HUES64 (cell line): ENCODE data around the gene HOXD8.

Source experiments
- H3K27ac ChIP-seq: 2 replicates; pipeline ENCODE4 v1.7.0; 2013; ENCODE audit warnings: low read depth, low read length, inconsistent platforms
- H3K27me3 ChIP-seq: 2 replicates; pipeline ENCODE4 v1.6.1; 2013; ENCODE audit warnings: mild to moderate bottlenecking, low read length; ENCODE audit not compliant: insufficient read depth
- H3K36me3 ChIP-seq: 2 replicates; pipeline ENCODE4 v1.6.1; 2013; ENCODE audit warnings: mild to moderate bottlenecking, low read length; ENCODE audit not compliant: insufficient read depth
- H3K4me1 ChIP-seq: 2 replicates; pipeline ENCODE4 v1.6.1; 2013; ENCODE audit warnings: mild to moderate bottlenecking, low read length, moderate library complexity; ENCODE audit not compliant: insufficient read depth
- H3K4me3 ChIP-seq: 2 replicates; pipeline ENCODE4 v1.5.1; 2013; ENCODE audit warnings: mild to moderate bottlenecking, low read length, moderate library complexity
- H3K9ac ChIP-seq: 2 replicates; pipeline ENCODE4 v1.6.1; 2013; ENCODE audit warnings: mild to moderate bottlenecking, low read depth, low read length
- H3K9me3 ChIP-seq: 2 replicates; pipeline ENCODE4 v1.6.1; 2013; ENCODE audit warnings: low read depth, low read length; ENCODE audit not compliant: insufficient read depth
- WGBS: fragments of 150-250, 120-280 bp; methylation state at CpG from one replicate; pipeline ENCODE4 v1.1.7; 2013; ENCODE audit warnings: missing lambda C conversion rate; 5-methylcytosine and 5-hydroxymethylcytosine counted together

The HOXD8 gene

GRCh38 chr2:176105730-176106580 is 23.6 kb upstream of the HOXD8 start:
- H3K36me3 ChIP-seq = no peaks in the 10 kb centered on the region
- H3K9ac ChIP-seq = no peak overlapping the region
- no peak overlapping the region for H3K4me3 ChIP-seq
- H3K27me3 ChIP-seq = peaks cover 99% of the 10 kb centered on the region
- H3K27ac ChIP-seq = no peak overlapping the region
- 2% methylated on average over 25 of the region's 25 CpGs for whole genome bisulfite sequencing
- peaks cover 7% of the 10 kb centered on the region; the same call in 1 of the 2 replicates for H3K4me1 ChIP-seq
- H3K9me3 ChIP-seq = no peaks in the 10 kb centered on the region

- Histone ChIP-seq H3K27me3 (peaks cover 99% of the 10 kb centered on the region), H3K4me1 (peaks cover 7% of the 10 kb centered on the region; the same call in 1 of the 2 replicates), H3K9ac (no peak within 1 kb of the TSS), H3K27ac (no peak within 1 kb of the TSS), H3K36me3 (no peaks in the 10 kb centered on the region), H3K9me3 (no peaks in the 10 kb centered on the region), H3K4me3 (peak within 1 kb of the TSS; percentile 22; the same call in 1 of the 2 replicates)
- under 1% methylated on average over 81 of the region's 85 CpGs for WGBS
Measured at GRCh38 chr2:176106581-176107539, 22.6 kb upstream of the HOXD8 start, which contains the start of gene HOXD11. Gene HOXD11 (plus strand): TSS chr2:176107280. CDS start chr2:176107356, 76 bp downstream.

GRCh38 chr2:176107731-176108181 is 21.7 kb upstream of the HOXD8 start:
- peaks cover 99% of the 10 kb centered on the region for H3K27me3 ChIP-seq
- H3K9ac ChIP-seq = no peak overlapping the region
- no peaks in the 10 kb centered on the region for H3K9me3 ChIP-seq
- H3K27ac ChIP-seq = no peak overlapping the region
- H3K4me3 ChIP-seq = no peak overlapping the region
- no peaks in the 10 kb centered on the region for H3K36me3 ChIP-seq
- 2% methylated on average over 59 of the region's 59 CpGs for WGBS
- H3K4me1 ChIP-seq = peaks cover 7% of the 10 kb centered on the region; the same call in 1 of the 2 replicates

GRCh38 chr2:176109192-176109901 is 20.2 kb upstream of the HOXD8 start:
- 7% methylated on average over 24 of the region's 26 CpGs for WGBS
- peaks cover 6% of the 10 kb centered on the region; the same call in 1 of the 2 replicates for H3K4me1 ChIP-seq
- H3K27me3 ChIP-seq = peaks cover 99% of the 10 kb centered on the region
- no peaks in the 10 kb centered on the region for H3K36me3 ChIP-seq
- no peak overlapping the region for H3K4me3 ChIP-seq
- H3K9me3 ChIP-seq = no peaks in the 10 kb centered on the region
- H3K9ac ChIP-seq = no peak overlapping the region
- H3K27ac ChIP-seq = no peak overlapping the region

GRCh38 chr2:176109946-176110345 is 19.6 kb upstream of the HOXD8 start:
- Histone ChIP-seq H3K27ac (no peak overlapping the region), H3K27me3 (peaks cover 99% of the 10 kb centered on the region), H3K9ac (no peak overlapping the region), H3K4me1 (peaks cover 6% of the 10 kb centered on the region; the same call in 1 of the 2 replicates), H3K4me3 (no peak overlapping the region), H3K36me3 (no peaks in the 10 kb centered on the region), H3K9me3 (no peaks in the 10 kb centered on the region)
- WGBS = 27% methylated on average over 4 of the region's 4 CpGs

GRCh38 chr2:176110415-176111308 is 18.8 kb upstream of the HOXD8 start:
- Histone ChIP-seq H3K27me3 (peaks cover 99% of the 10 kb centered on the region), H3K4me1 (peaks cover 6% of the 10 kb centered on the region; the same call in 1 of the 2 replicates), H3K36me3 (no peaks in the 10 kb centered on the region), H3K27ac (no peak overlapping the region), H3K4me3 (no peak overlapping the region), H3K9ac (no peak overlapping the region), H3K9me3 (no peaks in the 10 kb centered on the region)
- WGBS = 28% methylated on average over 7 of the region's 7 CpGs

- H3K27ac ChIP-seq = no peak overlapping the region
- H3K4me3 ChIP-seq = no peak overlapping the region
- H3K36me3 ChIP-seq = no peaks in the 10 kb centered on the region
- peaks cover 99% of the 10 kb centered on the region for H3K27me3 ChIP-seq
- peaks cover 6% of the 10 kb centered on the region; the same call in 1 of the 2 replicates for H3K4me1 ChIP-seq
- no peaks in the 10 kb centered on the region for H3K9me3 ChIP-seq
- H3K9ac ChIP-seq = no peak overlapping the region
- WGBS = 3% methylated on average over 16 of the region's 16 CpGs
Measured at GRCh38 chr2:176111309-176111663, 18.2 kb upstream of the HOXD8 start.

- peaks cover 4% of the 10 kb centered on the region; the same call in 1 of the 2 replicates for H3K9me3 ChIP-seq
- peaks cover 99% of the 10 kb centered on the region for H3K27me3 ChIP-seq
- H3K9ac ChIP-seq = no peak overlapping the region
- WGBS = 5% methylated on average over 28 of the region's 29 CpGs
- H3K4me3 ChIP-seq = no peak overlapping the region
- peaks cover 6% of the 10 kb centered on the region; the same call in 1 of the 2 replicates for H3K4me1 ChIP-seq
- no peak overlapping the region for H3K27ac ChIP-seq
- no peaks in the 10 kb centered on the region for H3K36me3 ChIP-seq
Measured at GRCh38 chr2:176111846-176112374, 17.6 kb upstream of the HOXD8 start.

- H3K9ac ChIP-seq = no peak overlapping the region
- no peak overlapping the region for H3K4me3 ChIP-seq
- peaks cover 7% of the 10 kb centered on the region; the same call in 1 of the 2 replicates for H3K9me3 ChIP-seq
- peaks cover 100% of the 10 kb centered on the region for H3K27me3 ChIP-seq
- H3K4me1 ChIP-seq = peaks cover 4% of the 10 kb centered on the region; the same call in 1 of the 2 replicates
- no peaks in the 10 kb centered on the region for H3K36me3 ChIP-seq
- H3K27ac ChIP-seq = no peak overlapping the region
- WGBS = 10% methylated on average over 38 of the region's 40 CpGs
Measured at GRCh38 chr2:176112375-176113302, 16.9 kb upstream of the HOXD8 start.
